RCC 7860 (cell line): ENCODE data around the gene ZNF444.

Experiments used
- DNase-seq: peaks from one replicate; pipeline ENCODE4 v3.0.0-alpha.2; 2015; ENCODE audit warnings: low spot score
- FAIRE-seq: peaks from 2 replicates; lab custom pipeline; 2012; peaks lifted over from hg19 to GRCh38; lab: Jason Lieb, UNC

Gene ZNF444

GRCh38 chr19:56106993-56107392, 34.1 kb upstream of the ZNF444 start:
- FAIRE-seq = no peak
- DNase-seq = no peak

- FAIRE-seq = no peak
- no peak for DNase-seq
Measured at GRCh38 chr19:56107626-56108351, 33.3 kb upstream of the ZNF444 start.

GRCh38 chr19:56108447-56109195, 32.5 kb upstream of the ZNF444 start:
- FAIRE-seq = no peak
- DNase-seq = no peak

- no peak for FAIRE-seq
- no peak for DNase-seq
Measured at GRCh38 chr19:56109226-56109625, 31.9 kb upstream of the ZNF444 start.

GRCh38 chr19:56110515-56111448, 30.3 kb upstream of the ZNF444 start:
- peak; percentile 51 for DNase-seq
- peak; percentile 54 for FAIRE-seq

- DNase-seq = no peak
- no peak for FAIRE-seq
Measured at GRCh38 chr19:56111601-56112312, 29.3 kb upstream of the ZNF444 start.

GRCh38 chr19:56112313-56112709, 28.8 kb upstream of the ZNF444 start:
- DNase-seq (no peak), FAIRE-seq (no peak)

- DNase-seq = no peak
- FAIRE-seq = no peak
Measured at GRCh38 chr19:56113074-56113632, 27.9 kb upstream of the ZNF444 start.

GRCh38 chr19:56114051-56114777, 26.9 kb upstream of the ZNF444 start:
- FAIRE-seq = no peak
- no peak for DNase-seq

GRCh38 chr19:56114778-56115110, 26.3 kb upstream of the ZNF444 start:
- DNase-seq (no peak), FAIRE-seq (no peak)

- no peak for FAIRE-seq
- DNase-seq = no peak
Measured at GRCh38 chr19:56115490-56115889, 25.6 kb upstream of the ZNF444 start.

- no peak for DNase-seq
Measured at GRCh38 chr19:56116606-56117005, 24.5 kb upstream of the ZNF444 start.

GRCh38 chr19:56117376-56117884, 23.7 kb upstream of the ZNF444 start:
- no peak for FAIRE-seq
- DNase-seq = no peak

More at GRCh38 chr19:56116606-56117005, 24.5 kb upstream of the ZNF444 start:
- FAIRE-seq = no peak

- DNase-seq (no peak), FAIRE-seq (no peak)
Measured at GRCh38 chr19:56117889-56118288, 23.2 kb upstream of the ZNF444 start.

- no peak for DNase-seq
- FAIRE-seq = no peak
Measured at GRCh38 chr19:56118666-56119581, 22.2 kb upstream of the ZNF444 start.

- DNase-seq (peak; percentile 39), FAIRE-seq (no peak)
Measured at GRCh38 chr19:56119582-56119978, 21.5 kb upstream of the ZNF444 start.

- DNase-seq = no peak
- no peak for FAIRE-seq
Measured at GRCh38 chr19:56120002-56120370, 21.1 kb upstream of the ZNF444 start.

- FAIRE-seq (no peak), DNase-seq (peak; percentile 65)
Measured at GRCh38 chr19:56120371-56121179, 20.5 kb upstream of the ZNF444 start.
